ENCODE results near the gene KANK3.

DNA sequence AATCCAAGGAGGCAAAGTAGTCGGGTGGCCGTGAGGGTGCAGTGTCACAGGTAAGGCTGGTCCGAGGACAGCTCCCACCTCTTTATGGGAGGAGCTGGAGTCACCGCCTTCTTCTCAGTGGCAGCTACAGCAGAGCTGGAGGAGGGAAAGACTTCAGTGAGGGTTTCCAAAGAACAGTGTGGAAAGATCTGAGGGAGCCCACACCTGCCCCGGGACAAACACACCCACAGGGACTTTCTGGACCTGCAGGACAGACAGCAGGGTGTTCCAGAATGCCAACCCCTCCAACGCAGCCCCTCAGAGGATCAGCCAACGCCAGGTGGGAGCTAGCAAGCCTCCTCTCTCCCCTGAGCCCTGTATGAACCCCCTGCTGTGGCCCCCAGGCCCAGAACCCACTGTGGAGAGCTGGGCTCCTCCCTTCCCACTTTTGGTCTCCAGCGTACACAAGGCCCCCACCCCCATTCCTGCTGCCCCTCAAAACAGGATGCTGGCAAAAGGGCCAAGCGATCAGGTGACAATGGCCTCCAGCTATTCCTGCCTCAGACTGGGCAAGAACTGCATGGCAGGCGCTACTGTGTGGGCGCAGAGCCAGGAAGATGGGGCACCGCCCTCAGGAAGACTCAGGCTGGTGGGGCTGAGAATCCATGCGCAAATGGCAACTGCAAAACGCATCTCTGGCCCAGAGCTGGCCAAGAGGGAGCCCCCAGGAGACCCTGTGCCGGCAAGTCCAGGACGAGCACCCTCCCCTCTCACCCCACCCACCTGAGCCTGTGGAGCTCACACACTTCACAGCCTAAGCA, 31.4 kb downstream of the KANK3 start:
- TF ChIP-seq, protein P1, sequence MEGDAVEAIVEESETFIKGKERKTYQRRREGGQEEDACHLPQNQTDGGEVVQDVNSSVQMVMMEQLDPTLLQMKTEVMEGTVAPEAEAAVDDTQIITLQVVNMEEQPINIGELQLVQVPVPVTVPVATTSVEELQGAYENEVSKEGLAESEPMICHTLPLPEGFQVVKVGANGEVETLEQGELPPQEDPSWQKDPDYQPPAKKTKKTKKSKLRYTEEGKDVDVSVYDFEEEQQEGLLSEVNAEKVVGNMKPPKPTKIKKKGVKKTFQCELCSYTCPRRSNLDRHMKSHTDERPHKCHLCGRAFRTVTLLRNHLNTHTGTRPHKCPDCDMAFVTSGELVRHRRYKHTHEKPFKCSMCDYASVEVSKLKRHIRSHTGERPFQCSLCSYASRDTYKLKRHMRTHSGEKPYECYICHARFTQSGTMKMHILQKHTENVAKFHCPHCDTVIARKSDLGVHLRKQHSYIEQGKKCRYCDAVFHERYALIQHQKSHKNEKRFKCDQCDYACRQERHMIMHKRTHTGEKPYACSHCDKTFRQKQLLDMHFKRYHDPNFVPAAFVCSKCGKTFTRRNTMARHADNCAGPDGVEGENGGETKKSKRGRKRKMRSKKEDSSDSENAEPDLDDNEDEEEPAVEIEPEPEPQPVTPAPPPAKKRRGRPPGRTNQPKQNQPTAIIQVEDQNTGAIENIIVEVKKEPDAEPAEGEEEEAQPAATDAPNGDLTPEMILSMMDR (IDR thresholded peaks at IDR 0.05; ENCODE audit: low read depth, low read length) = no peak
- TF ChIP-seq POLR2A (IDR thresholded peaks at IDR 0.05; ENCODE audit: extremely low read depth, insufficient read length) (no peak), MYC (IDR thresholded peaks at IDR 0.05; ENCODE audit: low read depth, low read length) (no peak), MAX (IDR thresholded peaks at IDR 0.05; ENCODE audit: low read depth, low read length) (no peak)
